GM21390 (cell line): ENCODE data around the gene KLKB1.

ENCODE experiments used
- ATAC-seq: cut with Tn5 transposase; IDR thresholded peaks from one replicate; pipeline ENCODE4 v1.9.1; 2021; ENCODE audit not compliant: unreplicated experiment

KLKB1 gene

GRCh38 chr4:186304866-186305505, 77.7 kb downstream of the KLKB1 start:
- ATAC-seq = no peak

- no peak for ATAC-seq
These were observed 80.2 kb downstream of the KLKB1 start for GRCh38 chr4:186307497-186307896.

DNA sequence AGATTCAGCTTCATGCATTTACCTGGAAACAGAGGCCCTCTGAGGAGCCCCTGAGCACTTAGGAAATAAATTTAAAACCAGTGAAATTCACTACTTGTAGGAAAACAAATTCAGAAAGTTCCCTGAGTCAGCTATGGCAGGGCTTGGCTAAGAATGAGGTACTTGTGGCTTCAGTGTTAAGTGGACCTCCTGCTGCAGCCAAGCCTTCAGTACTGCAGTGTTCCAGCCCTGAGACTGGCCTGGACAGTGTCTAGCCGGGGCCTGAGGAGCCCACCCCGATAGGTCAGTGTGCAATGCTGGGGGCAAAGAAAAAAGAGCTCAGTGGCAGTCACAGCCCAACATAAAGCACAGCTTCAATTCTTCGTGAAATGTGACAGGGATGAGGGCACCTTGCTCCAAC, 80.6 kb downstream of the KLKB1 start:
- ATAC-seq = no peak
